Small intestine (tissue), 7 donors: ENCODE data around the gene MFSD12. TPM values are rescaled to one million over a fixed set of nuclear protein-coding genes. Genes with fewer than 3 reads are reported as not detected.
"Not testable (repeated sequence)": the region's sequence is repeated elsewhere in the genome, so short reads cannot be mapped to it uniquely, and the experiment has no call there.

Experiments used
- DNase-seq, 2 donors: peaks; one replicate each; pipeline versions ENCODE4 v3.0.0 to v3.0.0-alpha.2; 2013
- FAIRE-seq: peaks from 2 replicates; lab custom pipeline; 2012; peaks lifted over from hg19 to GRCh38; lab: Jason Lieb, UNC
- H3K27ac ChIP-seq, 3 donors: one replicate each; pipeline ENCODE4 v1.5.1; 2013; ENCODE audit warnings: low read length in 2 of 3, mild to moderate bottlenecking in 2 of 3, control low read depth in 1 of 3, inconsistent platforms in 1 of 3, low read depth in 1 of 3, moderate library complexity in 1 of 3
- H3K27me3 ChIP-seq, 3 donors: one replicate each; pipeline ENCODE4 v1.6.1; 2013; ENCODE audit warnings: low read length in 3 of 3, inconsistent platforms in 1 of 3; ENCODE audit not compliant: control insufficient read depth in 3 of 3, insufficient read depth in 3 of 3
- H3K36me3 ChIP-seq, 3 donors: one replicate each; pipeline ENCODE4 v1.6.1; 2013; ENCODE audit warnings: low read length in 3 of 3, inconsistent platforms in 1 of 3, low read depth in 1 of 3, mild to moderate bottlenecking in 1 of 3, moderate library complexity in 1 of 3; ENCODE audit not compliant: control insufficient read depth in 3 of 3, insufficient read depth in 2 of 3
- H3K4me1 ChIP-seq, 3 donors: one replicate each; pipeline ENCODE4 v1.6.1; 2013; ENCODE audit warnings: low read length in 2 of 3, inconsistent platforms in 1 of 3, low read depth in 1 of 3, mild to moderate bottlenecking in 1 of 3, moderate library complexity in 1 of 3; ENCODE audit not compliant: control insufficient read depth in 3 of 3, insufficient read depth in 2 of 3
- H3K4me3 ChIP-seq, 3 donors: one replicate each; pipeline ENCODE4 v1.5.1; 2013; ENCODE audit warnings: low read length in 3 of 3, control low read depth in 1 of 3, inconsistent platforms in 1 of 3, low read depth in 1 of 3, mild to moderate bottlenecking in 1 of 3, moderate library complexity in 1 of 3
- H3K9me3 ChIP-seq, 2 donors: one replicate each; pipeline ENCODE4 v1.6.1; 2013; ENCODE audit warnings: low read depth in 1 of 2, low read length in 1 of 2; ENCODE audit not compliant: control insufficient read depth in 2 of 2, insufficient read depth in 1 of 2
- WGBS, 3 donors: extraction: QIAGEN DNeasy Blood & Tissue Kit; methylation state at CpG; one replicate each; pipeline ENCODE4 v1.1.7; 2013; 5-methylcytosine and 5-hydroxymethylcytosine counted together
- polyA plus RNA-seq, 4 donors: library from polyadenylated mRNA; stranded (reverse) in 3 of 4; unstranded in 1 of 4; fragments of 200-250 nt in 3 of 4; fragments of 120-200 nt in 1 of 4; gene quantifications; one replicate each; pipeline versions ENCODE4 v1.2.1 to v1.2.3, GENCODE V29; 2013
- donor health status: healthy with polysubstance abuse.
- donor health status: control.
- donor health status: control.
- donor health status: Bipolar disorder and iron deficiency.
- donor health status: healthy.

Gene MFSD12
- polyA plus RNA-seq, 4 donors = 10.3 to 52.4 (median 22.0) TPM

DNA sequence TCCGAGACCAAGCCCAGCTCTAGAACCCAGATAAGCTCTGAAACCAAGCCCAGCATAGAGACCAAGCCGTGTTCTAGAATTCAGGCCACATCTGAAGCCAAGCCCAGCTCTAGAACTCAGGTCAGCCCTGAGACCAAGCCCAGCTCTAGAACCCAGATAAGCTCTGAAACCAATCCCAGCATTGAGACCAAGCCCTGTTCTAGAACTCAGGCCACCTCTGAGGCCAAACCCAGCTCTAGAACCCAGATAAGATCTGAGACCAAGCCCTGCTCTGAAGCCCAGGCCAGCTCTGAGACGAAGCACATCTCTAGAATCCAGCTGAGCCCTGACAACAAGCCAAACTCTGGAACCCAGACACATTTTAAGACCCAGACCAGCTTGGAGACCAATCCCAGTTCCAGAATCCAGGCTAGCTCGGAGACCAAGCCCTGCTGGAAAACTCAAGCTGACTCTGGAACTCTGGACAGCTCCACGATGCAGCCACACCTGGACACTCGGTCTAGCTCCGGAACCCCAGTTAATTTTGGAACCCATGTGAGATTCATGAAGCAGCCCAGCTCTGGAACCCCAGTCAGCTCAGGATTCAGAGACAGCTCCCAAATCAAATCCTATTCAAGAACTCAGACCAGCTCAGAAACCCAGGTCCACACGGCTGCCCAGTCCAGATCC lies 33.7 kb upstream of the MFSD12 start:
- Histone ChIP-seq H3K27ac (no peak overlapping the region), H3K4me1 (no peaks in the 10 kb centered on the region), H3K9me3 (peaks cover 0 to 15% of the 10 kb centered on the region in 2 donors), H3K4me3 (no peak overlapping the region), H3K36me3 (no peaks in the 10 kb centered on the region), H3K27me3 (peaks cover 0 to 22% (median 0%) of the 10 kb centered on the region in 3 donors)
- 87 to 90% (median 88%) methylated on average over 8 of the region's 8 CpGs for WGBS, 3 donors
- DNase-seq (no peak), FAIRE-seq (no peak)

DNA sequence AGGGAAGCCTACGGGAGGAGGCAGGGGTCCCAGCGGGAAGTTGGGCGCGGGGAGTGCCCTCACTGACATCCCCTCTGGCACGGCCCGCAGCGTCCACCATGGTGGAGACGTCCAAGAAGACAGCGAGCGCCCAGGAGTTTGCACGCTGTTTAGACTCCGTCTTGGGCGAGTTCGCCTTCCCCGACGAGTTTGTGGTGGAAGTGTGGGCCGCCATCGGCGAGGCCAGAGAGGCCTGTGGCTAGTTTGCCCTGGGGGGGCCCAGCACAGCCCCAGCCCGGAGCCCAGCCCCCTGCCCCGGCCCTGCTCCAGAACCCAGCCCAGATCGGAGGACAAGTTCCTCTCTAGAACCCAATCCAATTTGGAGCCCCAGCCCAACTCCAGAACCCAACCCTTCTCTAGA lies 32.6 kb upstream of the MFSD12 start:
- 92 to 95% (median 94%) methylated on average over 18 to 22 of the region's 22 CpGs for WGBS, 3 donors
- no peaks in the 10 kb centered on the region for H3K36me3 ChIP-seq
- peaks cover 0 to 15% of the 10 kb centered on the region in 2 donors for H3K9me3 ChIP-seq
- peaks cover 0 to 3% (median 0%) of the 10 kb centered on the region in 3 donors for H3K4me1 ChIP-seq
- FAIRE-seq (no peak), DNase-seq (no peak)
- peaks cover 0 to 31% (median 0%) of the 10 kb centered on the region in 3 donors for H3K27me3 ChIP-seq
- H3K4me3 ChIP-seq = no peak overlapping the region
- no peak overlapping the region for H3K27ac ChIP-seq

- peaks cover 0 to 15% of the 10 kb centered on the region in 2 donors for H3K9me3 ChIP-seq
- no peak for FAIRE-seq
- no peak overlapping the region for H3K4me3 ChIP-seq
- H3K27ac ChIP-seq = no peak overlapping the region
- peaks cover 0 to 33% (median 0%) of the 10 kb centered on the region in 3 donors for H3K27me3 ChIP-seq
- no peaks in the 10 kb centered on the region for H3K36me3 ChIP-seq
- 74 to 85% (median 79%) methylated on average over 11 of the region's 11 CpGs for WGBS, 3 donors
- peaks cover 0 to 3% (median 0%) of the 10 kb centered on the region in 3 donors for H3K4me1 ChIP-seq
- DNase-seq = no peak
Observed at GRCh38 chr19:3589439-3589838, 32.1 kb upstream of the MFSD12 start.

DNA sequence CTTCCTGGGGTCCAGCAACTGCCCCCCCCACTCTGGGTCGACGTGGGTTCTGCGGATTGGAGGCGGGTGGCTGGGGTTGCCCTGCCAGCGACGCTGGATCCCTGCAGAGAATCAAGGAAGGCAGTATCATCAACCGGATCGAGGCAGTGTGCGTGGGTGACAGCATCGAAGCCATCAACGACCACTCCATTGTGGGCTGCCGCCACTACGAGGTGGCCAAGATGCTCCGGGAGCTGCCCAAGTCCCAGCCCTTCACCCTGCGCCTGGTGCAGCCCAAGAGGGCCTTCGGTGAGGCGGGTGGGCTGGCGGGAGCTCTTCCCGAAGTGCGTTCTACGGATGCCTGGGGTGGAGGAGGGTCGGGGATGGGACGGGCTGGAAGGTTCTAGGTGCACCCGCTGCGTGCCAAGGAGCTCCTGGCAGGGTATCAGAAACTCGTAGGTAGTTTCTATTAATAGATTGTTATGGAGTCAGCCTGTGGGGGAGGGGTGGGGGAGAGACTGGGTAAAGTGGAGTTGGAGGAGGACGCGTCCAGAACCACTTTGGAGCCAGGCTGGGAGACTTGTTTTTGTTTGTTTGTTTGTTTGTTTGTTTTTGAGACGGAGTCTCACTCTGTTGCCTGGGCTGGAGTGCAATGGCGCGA lies 29.4 kb upstream of the MFSD12 start:
- Histone ChIP-seq H3K27me3 (peaks cover 0 to 32% (median 0%) of the 10 kb centered on the region in 3 donors), H3K4me3 (no peak overlapping the region), H3K27ac (no peak overlapping the region), H3K9me3 (peaks cover 0 to 11% of the 10 kb centered on the region in 2 donors), H3K36me3 (no peaks in the 10 kb centered on the region), H3K4me1 (peaks cover 0 to 3% (median 0%) of the 10 kb centered on the region in 3 donors)
- DNase-seq (no peak), FAIRE-seq (no peak)
- WGBS, 3 donors = 65 to 70% (median 68%) methylated on average over 31 of the region's 31 CpGs

DNA sequence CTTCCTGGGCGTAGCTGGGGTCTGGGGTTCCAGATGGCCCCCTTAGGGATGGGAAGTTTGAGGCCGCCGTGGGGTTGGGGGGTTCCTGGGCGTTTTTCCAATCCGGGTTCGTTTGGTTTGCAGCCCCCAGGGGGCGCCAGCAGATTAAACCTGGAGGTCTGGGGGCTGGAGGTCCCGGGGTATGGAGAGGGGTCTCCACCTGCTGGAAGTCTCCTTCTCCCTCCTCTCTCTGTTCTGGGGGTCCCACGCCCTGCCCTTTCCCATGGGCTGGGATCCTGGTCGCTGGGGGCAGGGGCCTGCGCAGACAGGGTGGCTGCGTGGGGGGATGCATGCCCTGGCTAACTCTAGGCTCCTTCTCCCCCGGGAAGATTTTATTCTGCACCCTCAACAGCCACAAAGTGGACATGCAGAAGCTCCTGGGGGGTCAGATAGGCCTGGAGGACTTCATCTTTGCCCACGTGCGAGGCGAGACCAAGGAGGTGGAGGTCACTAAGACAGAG lies 28.8 kb upstream of the MFSD12 start:
- no peak overlapping the region for H3K27ac ChIP-seq
- FAIRE-seq = no peak
- peaks cover 0 to 32% (median 0%) of the 10 kb centered on the region in 3 donors for H3K27me3 ChIP-seq
- peak overlapping the region in 2 of 3 donors; percentile 8 to 20 for H3K4me3 ChIP-seq
- H3K4me1 ChIP-seq = peaks cover 0 to 3% (median 0%) of the 10 kb centered on the region in 3 donors
- peaks cover 0 to 5% of the 10 kb centered on the region in 2 donors for H3K9me3 ChIP-seq
- WGBS, 3 donors = 28 to 40% (median 31%) methylated on average over 16 of the region's 16 CpGs
- no peaks in the 10 kb centered on the region for H3K36me3 ChIP-seq
- DNase-seq = no peak

- WGBS, 3 donors = 4 to 10% (median 7%) methylated on average over 55 to 84 of the region's 84 CpGs
- H3K4me1 ChIP-seq = peaks cover 0 to 3% (median 0%) of the 10 kb centered on the region in 3 donors
- DNase-seq = no peak
- no peak for FAIRE-seq
- H3K36me3 ChIP-seq = no peaks in the 10 kb centered on the region
- no peak within 1 kb of the TSS for H3K27ac ChIP-seq
- H3K4me3 ChIP-seq = peak within 1 kb of the TSS in 2 of 3 donors; percentile 8 to 20
- peaks cover 0 to 32% (median 0%) of the 10 kb centered on the region in 3 donors for H3K27me3 ChIP-seq
- no peaks in the 10 kb centered on the region for H3K9me3 ChIP-seq
Observed at GRCh38 chr19:3585301-3586126, 28.1 kb upstream of the MFSD12 start, which contains the start of gene GIPC3. Gene GIPC3 (plus strand): TSS chr19:3585478. CDS start chr19:3585598, 120 bp downstream.

- H3K27ac ChIP-seq, H3K4me1 ChIP-seq, FAIRE-seq, H3K36me3 ChIP-seq, DNase-seq, H3K4me3 ChIP-seq, H3K9me3 ChIP-seq: not testable (repeated sequence)
- WGBS, 3 donors = 68 to 84% (median 80%) methylated on average over 15 of the region's 15 CpGs
- H3K27me3 ChIP-seq = peaks cover 0 to 32% (median 0%) of the 10 kb centered on the region in 3 donors
Observed at GRCh38 chr19:3584036-3584802, 26.8 kb upstream of the MFSD12 start.
